Lower leg skin (tissue), 3 donors: ENCODE results near the gene PNO1.

ENCODE experiments used
- POLR2A ChIP-seq, 2 donors: fragments of 450-650 bp; IDR thresholded peaks; one replicate each; pipeline ENCODE4 v1.6.1; 2016 to 2017; ENCODE audit warnings: antibody characterized with exemption in 2 of 2, mild to moderate bottlenecking in 1 of 2, moderate library complexity in 1 of 2
- TF ChIP-seq, protein P1 (sequence below), 3 donors: fragments of 450-650 bp; IDR thresholded peaks; one replicate each; pipeline ENCODE4 v1.5.1; 2016; ENCODE audit warnings: antibody characterized with exemption in 3 of 3, mild to moderate bottlenecking in 3 of 3, moderate library complexity in 2 of 3

DNA sequence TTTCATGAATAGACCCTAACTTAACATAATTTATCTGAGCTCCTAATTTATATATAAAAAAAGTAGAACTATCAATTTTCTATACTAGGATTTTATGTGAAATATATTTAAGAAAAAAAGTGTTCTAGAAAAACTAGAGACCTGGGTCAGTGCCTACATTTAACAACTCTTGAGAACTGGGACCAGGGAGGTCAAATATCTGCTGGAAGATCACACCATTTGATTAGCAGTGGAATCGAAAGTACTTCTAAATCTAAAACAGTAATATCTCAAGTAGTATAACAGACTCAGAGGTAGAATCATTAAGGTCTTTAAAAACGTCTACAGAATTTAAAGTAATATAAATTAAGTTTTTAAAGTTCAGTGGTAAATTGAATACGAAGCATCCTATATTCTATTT is 60.0 kb downstream of the PNO1 start:
- TF ChIP-seq, protein P1, sequence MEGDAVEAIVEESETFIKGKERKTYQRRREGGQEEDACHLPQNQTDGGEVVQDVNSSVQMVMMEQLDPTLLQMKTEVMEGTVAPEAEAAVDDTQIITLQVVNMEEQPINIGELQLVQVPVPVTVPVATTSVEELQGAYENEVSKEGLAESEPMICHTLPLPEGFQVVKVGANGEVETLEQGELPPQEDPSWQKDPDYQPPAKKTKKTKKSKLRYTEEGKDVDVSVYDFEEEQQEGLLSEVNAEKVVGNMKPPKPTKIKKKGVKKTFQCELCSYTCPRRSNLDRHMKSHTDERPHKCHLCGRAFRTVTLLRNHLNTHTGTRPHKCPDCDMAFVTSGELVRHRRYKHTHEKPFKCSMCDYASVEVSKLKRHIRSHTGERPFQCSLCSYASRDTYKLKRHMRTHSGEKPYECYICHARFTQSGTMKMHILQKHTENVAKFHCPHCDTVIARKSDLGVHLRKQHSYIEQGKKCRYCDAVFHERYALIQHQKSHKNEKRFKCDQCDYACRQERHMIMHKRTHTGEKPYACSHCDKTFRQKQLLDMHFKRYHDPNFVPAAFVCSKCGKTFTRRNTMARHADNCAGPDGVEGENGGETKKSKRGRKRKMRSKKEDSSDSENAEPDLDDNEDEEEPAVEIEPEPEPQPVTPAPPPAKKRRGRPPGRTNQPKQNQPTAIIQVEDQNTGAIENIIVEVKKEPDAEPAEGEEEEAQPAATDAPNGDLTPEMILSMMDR (IDR thresholded peaks at IDR 0.05): no peak
- no peak for TF ChIP-seq POLR2A (IDR thresholded peaks at IDR 0.05)
